ENCODE results near the gene TSPAN14.

DNA sequence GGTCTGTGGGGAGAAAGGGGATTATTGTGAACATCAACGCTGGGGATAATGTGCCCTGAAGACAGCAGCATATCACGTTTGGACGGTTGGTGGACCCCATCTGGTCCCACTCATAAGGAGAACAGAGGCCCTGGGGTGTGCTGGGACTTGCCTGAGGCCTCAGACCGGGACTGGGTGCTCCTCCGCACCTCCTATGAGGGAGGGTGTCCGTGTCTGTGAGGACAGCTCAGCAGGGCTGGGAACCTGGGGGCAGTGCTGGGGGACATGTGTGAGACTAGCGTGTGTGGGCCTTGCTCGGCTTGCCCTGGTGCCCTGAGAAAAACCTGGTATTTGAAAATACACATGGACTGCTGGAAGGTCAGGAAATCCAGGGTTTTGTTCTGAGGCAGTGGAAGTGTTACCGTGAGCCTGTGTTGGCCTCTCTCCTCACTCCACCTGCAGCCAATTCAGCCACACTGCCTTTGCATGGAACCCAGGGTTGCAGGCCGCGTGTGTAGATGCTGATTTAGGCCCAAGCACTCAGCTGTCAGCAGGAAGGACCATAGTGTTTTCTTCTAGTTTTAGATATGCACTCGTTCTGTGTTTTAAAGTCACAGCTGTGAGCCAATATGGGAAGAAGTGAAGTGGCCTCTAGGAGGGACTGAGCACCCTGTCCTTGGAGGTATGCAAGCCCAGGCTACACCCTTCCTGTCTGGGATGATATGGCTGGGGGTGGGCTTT, 70.2 kb downstream of the TSPAN14 start:
- TF ChIP-seq, protein P1, sequence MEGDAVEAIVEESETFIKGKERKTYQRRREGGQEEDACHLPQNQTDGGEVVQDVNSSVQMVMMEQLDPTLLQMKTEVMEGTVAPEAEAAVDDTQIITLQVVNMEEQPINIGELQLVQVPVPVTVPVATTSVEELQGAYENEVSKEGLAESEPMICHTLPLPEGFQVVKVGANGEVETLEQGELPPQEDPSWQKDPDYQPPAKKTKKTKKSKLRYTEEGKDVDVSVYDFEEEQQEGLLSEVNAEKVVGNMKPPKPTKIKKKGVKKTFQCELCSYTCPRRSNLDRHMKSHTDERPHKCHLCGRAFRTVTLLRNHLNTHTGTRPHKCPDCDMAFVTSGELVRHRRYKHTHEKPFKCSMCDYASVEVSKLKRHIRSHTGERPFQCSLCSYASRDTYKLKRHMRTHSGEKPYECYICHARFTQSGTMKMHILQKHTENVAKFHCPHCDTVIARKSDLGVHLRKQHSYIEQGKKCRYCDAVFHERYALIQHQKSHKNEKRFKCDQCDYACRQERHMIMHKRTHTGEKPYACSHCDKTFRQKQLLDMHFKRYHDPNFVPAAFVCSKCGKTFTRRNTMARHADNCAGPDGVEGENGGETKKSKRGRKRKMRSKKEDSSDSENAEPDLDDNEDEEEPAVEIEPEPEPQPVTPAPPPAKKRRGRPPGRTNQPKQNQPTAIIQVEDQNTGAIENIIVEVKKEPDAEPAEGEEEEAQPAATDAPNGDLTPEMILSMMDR (IDR thresholded peaks at IDR 0.05), result no peak
- no peak for TF ChIP-seq POLR2AphosphoS5 (IDR thresholded peaks at IDR 0.05)
